ENCODE results near the gene SLC16A7. TPM values are rescaled to one million over a fixed set of nuclear protein-coding genes. Genes with fewer than 3 reads are reported as not detected.

Gene SLC16A7
- total and polyA plus RNA-seq, 9 of the 15 experiments (the other 6 are each of a cell fraction or from before 2014, with no cell fraction given) = 0.18 TPM; not detected in 8

GRCh38 chr12:59660148-59660547 is 64.3 kb downstream of the SLC16A7 start (continued):
- no peak for TF ChIP-seq DACH1 (IDR thresholded peaks at IDR 0.05; ENCODE audit: partially characterized antibody)
- no peak for TF ChIP-seq JUN (IDR thresholded peaks at IDR 0.05; ENCODE audit: borderline replicate concordance, low read depth, low read length)
- TF ChIP-seq JUN (CRISPR knock-in tag; IDR thresholded peaks at IDR 0.05; ENCODE audit: borderline replicate concordance) = no peak
- no peak for TF ChIP-seq THRA (IDR thresholded peaks at IDR 0.05)
- TF ChIP-seq HMG20B (CRISPR knock-in tag; IDR thresholded peaks at IDR 0.05) = no peak
- TF ChIP-seq ZNF3 (CRISPR knock-in tag; IDR thresholded peaks at IDR 0.05) = no peak
- TF ChIP-seq HOMEZ (CRISPR knock-in tag; IDR thresholded peaks at IDR 0.05) = no peak
- no peak for TF ChIP-seq NFATC3 (IDR thresholded peaks at IDR 0.05)
- TF ChIP-seq RUNX1 (IDR thresholded peaks at IDR 0.05; ENCODE audit: low read depth) = no peak
- TF ChIP-seq EGR1 (conservative IDR thresholded peaks at IDR 0.05) = no peak
